Heart left ventricle (tissue), 16 donors: ENCODE measurements around the gene GALNT2. TPM values are rescaled to one million over a fixed set of nuclear protein-coding genes. Genes with fewer than 3 reads are reported as not detected.
A peak's percentile ranks its signal among the peaks of the same experiment; 100 is the strongest.

Experiments
- ATAC-seq, 4 donors: fragments of 200-7000 bp; cut with Tn5 transposase; one replicate each; pipeline ENCODE4 v1.9.1; 2020 to 2022; ENCODE audit warnings: moderate library complexity in 4 of 4, mild to moderate bottlenecking in 3 of 4, moderate number of reproducible peaks in 1 of 4
- DNase-seq, 5 donors: peaks; one replicate each; pipeline ENCODE4 v3.0.0-alpha.2; 2020
- H3K27ac ChIP-seq, 12 donors: fragments of 200-600 bp; sonication (generic) in 4 of 12; one replicate each; pipeline versions ENCODE4 v1.5.0 to v1.8.0; 2016 to 2022; ENCODE audit warnings: mild to moderate bottlenecking in 2 of 12
- H3K27me3 ChIP-seq, 9 donors: fragments of 200-600 bp; sonication (generic) in 2 of 9; one replicate each; pipeline versions ENCODE4 v1.5.1 to v1.8.0; 2016 to 2022; ENCODE audit warnings: mild to moderate bottlenecking in 3 of 9
- H3K36me3 ChIP-seq, 9 donors: fragments of 200-600 bp; sonication (generic) in 2 of 9; one replicate each; pipeline versions ENCODE4 v1.5.0 to v1.8.0; 2018 to 2022; ENCODE audit warnings: mild to moderate bottlenecking in 2 of 9
- H3K4me1 ChIP-seq, 12 donors: fragments of 200-600 bp; sonication (generic) in 4 of 12; one replicate each; pipeline versions ENCODE4 v1.5.0 to v1.8.0; 2016 to 2022; ENCODE audit warnings: mild to moderate bottlenecking in 3 of 12
- H3K4me3 ChIP-seq, 12 donors: fragments of 200-600 bp; sonication (generic) in 4 of 12; one replicate each; pipeline versions ENCODE4 v1.5.0 to v1.8.0; 2017 to 2022; ENCODE audit warnings: mild to moderate bottlenecking in 9 of 12, moderate library complexity in 4 of 12
- H3K9me3 ChIP-seq, 12 donors: fragments of 200-600 bp; sonication (generic) in 4 of 12; one replicate each; pipeline versions ENCODE4 v1.5.0 to v1.8.0; 2016 to 2022; ENCODE audit warnings: mild to moderate bottlenecking in 1 of 12
- POLR2A ChIP-seq, 2 donors: fragments of 450-650 bp; IDR thresholded peaks; one replicate each; pipeline ENCODE4 v1.6.1; 2017; ENCODE audit warnings: antibody characterized with exemption in 2 of 2, mild to moderate bottlenecking in 2 of 2, moderate library complexity in 2 of 2
- WGBS, 4 donors: extraction: QIAGEN DNeasy Blood & Tissue Kit in 2 of 4; methylation state at CpG; one replicate each; pipeline versions ENCODE4 v1.1.5 to v1.1.7; 2013 to 2018; 5-methylcytosine and 5-hydroxymethylcytosine counted together
- intact Hi-C, 10 donors: fragments of 100-400 bp; cut with DNase I; formaldehyde crosslinking; loops; one replicate each; pipeline versions ENCODE4 v1.11.1 to v1.14.2; 2022
- polyA plus RNA-seq, 2 donors: library from polyadenylated mRNA; stranded (reverse); fragments of 200-250 nt; gene quantifications; one replicate each; pipeline ENCODE4 v1.2.3, GENCODE V29; 2013
- total RNA-seq, 9 donors: library from RNA; depleted of rRNA in 2 of 9; stranded (reverse); fragments of >200 nt in 2 of 9; fragmentation: NEBNext Ultra II Directional in 3 of 9; extraction: Animal tissue kit (Norgen Biotek cat#: 25700) in 3 of 9; gene quantifications; one replicate each; pipeline versions ENCODE4 v1.1.0 to v1.2.4, GENCODE V29; 2016 to 2023
- TF ChIP-seq, protein P1 (sequence below), 12 donors: fragments of 200-600 bp; sonication (generic) in 4 of 12; IDR thresholded peaks; one replicate each; pipeline versions ENCODE4 v1.5.0 to v1.8.0; 2018 to 2022; ENCODE audit warnings: antibody characterized with exemption in 12 of 12, mild to moderate bottlenecking in 5 of 12
- donor health status: ischemic (EF 13 %, LVEDD 7.1; RV severe dilation, severe dysfunction).
- donor health status: healthy with polysubstance abuse.
- donor health status: DM: no; HTN: yes; CAD: no.
- donor health status: DM: no; HTN: no; CAD: no.
- donor health status: ischemic (EF 25% LVEDD 6.9; RV normal size, moderate dysfunction).
- donor health status: ischemic (EF 25% LVEDD 5.7; RV mildly dilated, moderate dysfunction).
- donor health status: healthy.
- donor health status: DM: yes; HTN: yes; CAD: no.
- donor health status: ischemic (EF 35%, LVEDD 5.7; RV mildly dilated, moderate dysfunction).
- donor health status: nonischemic (EF 11% LVEDD 7.7; RV severe dilation, severe dysfunction).
- donor health status: DM: yes; HTN: yes; CAD: no.
- donor health status: PGD.
- donor health status: ischemic (EF 29% LVEDD 5.4; RV normal size, mild dysfunction).
- donor health status: nonischemic (EF 23%, LVEDD 6.1; RV moderate dilation, normal function).

The GALNT2 gene
- total and polyA plus RNA-seq, 11 donors: 10.1 to 44.9 (median 31.6) TPM

DNA sequence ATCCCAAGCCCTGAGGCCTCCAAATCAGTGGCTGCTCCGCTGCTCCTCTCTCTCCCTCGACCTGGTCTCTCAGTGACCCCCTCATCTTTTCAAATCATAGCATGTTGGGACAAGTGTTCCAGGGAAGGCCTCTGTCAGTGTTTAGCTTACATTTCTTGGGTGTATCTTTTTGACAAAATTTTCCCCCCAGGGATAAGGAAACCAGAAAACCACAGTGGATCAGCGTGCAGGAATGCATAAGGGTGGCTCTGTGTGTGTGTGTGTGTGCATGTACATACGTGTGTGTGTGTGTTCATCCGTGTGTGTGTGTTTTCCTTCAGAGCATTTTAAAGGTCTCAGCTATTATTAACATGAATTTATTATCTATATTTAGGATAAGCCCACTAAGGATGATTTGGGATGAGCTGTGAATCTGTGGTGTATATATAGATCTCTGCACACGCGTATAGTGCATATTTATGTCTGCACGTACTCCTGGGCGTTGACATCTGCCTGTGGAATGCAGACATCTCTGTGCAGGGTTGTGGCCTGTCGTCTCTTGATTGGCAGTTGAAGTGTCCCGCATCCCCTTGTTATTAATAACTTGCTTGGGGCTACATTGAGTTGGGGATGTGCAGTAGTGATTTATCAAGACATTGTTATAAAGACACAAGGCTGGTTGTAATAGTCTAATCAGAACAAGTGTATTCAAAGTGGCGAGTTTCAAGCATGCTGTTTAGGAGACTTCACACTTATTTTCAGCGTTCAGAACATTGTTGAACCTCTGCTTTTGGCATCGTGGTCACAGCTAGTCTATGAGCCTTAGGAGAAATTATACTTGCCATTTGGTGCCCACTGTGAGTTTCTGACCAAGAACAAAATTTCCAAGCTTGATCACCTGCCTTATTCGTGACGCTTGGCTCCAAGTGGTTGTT is 55.6 kb downstream of the GALNT2 start:
- Histone ChIP-seq H3K27me3 (no peaks in the 10 kb centered on the region), H3K27ac (no peak overlapping the region), H3K4me1 (peaks cover 0 to 61% (median 26%) of the 10 kb centered on the region in 12 donors), H3K4me3 (no peak overlapping the region), H3K36me3 (no peaks in the 10 kb centered on the region), H3K9me3 (no peaks in the 10 kb centered on the region)
- TF ChIP-seq, protein P1, sequence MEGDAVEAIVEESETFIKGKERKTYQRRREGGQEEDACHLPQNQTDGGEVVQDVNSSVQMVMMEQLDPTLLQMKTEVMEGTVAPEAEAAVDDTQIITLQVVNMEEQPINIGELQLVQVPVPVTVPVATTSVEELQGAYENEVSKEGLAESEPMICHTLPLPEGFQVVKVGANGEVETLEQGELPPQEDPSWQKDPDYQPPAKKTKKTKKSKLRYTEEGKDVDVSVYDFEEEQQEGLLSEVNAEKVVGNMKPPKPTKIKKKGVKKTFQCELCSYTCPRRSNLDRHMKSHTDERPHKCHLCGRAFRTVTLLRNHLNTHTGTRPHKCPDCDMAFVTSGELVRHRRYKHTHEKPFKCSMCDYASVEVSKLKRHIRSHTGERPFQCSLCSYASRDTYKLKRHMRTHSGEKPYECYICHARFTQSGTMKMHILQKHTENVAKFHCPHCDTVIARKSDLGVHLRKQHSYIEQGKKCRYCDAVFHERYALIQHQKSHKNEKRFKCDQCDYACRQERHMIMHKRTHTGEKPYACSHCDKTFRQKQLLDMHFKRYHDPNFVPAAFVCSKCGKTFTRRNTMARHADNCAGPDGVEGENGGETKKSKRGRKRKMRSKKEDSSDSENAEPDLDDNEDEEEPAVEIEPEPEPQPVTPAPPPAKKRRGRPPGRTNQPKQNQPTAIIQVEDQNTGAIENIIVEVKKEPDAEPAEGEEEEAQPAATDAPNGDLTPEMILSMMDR (IDR thresholded peaks at IDR 0.05): no peak
- TF ChIP-seq POLR2A (IDR thresholded peaks at IDR 0.05): no peak
- no peak for DNase-seq
- intact Hi-C loops: loop anchor here in 1 of 10 donors (5.0 kb wide), 1 partner anchor 50 kb away; no protein-coding TSS in a partner anchor
- WGBS, 4 donors: 66 to 82% (median 74%) methylated on average over 16 of the region's 16 CpGs
- ATAC-seq: no peak

- H3K36me3 ChIP-seq: no peaks in the 10 kb centered on the region
- no peak for TF ChIP-seq POLR2A (IDR thresholded peaks at IDR 0.05)
- TF ChIP-seq, protein P1 (IDR thresholded peaks at IDR 0.05): no peak
- 81 to 89% (median 84%) methylated on average over 13 of the region's 13 CpGs for WGBS, 4 donors
- ATAC-seq: no peak
- H3K4me3 ChIP-seq: no peak overlapping the region
- H3K27me3 ChIP-seq: no peaks in the 10 kb centered on the region
- intact Hi-C loops: loop anchor here in 1 of 10 donors (5.0 kb wide), 1 partner anchor 51 kb away; no protein-coding TSS in a partner anchor
- H3K9me3 ChIP-seq: no peaks in the 10 kb centered on the region
- H3K4me1 ChIP-seq: peaks cover 0 to 61% (median 26%) of the 10 kb centered on the region in 12 donors
- DNase-seq: no peak
- H3K27ac ChIP-seq: no peak overlapping the region
These were observed 56.5 kb downstream of the GALNT2 start for GRCh38 chr1:230123280-230124185.

DNA sequence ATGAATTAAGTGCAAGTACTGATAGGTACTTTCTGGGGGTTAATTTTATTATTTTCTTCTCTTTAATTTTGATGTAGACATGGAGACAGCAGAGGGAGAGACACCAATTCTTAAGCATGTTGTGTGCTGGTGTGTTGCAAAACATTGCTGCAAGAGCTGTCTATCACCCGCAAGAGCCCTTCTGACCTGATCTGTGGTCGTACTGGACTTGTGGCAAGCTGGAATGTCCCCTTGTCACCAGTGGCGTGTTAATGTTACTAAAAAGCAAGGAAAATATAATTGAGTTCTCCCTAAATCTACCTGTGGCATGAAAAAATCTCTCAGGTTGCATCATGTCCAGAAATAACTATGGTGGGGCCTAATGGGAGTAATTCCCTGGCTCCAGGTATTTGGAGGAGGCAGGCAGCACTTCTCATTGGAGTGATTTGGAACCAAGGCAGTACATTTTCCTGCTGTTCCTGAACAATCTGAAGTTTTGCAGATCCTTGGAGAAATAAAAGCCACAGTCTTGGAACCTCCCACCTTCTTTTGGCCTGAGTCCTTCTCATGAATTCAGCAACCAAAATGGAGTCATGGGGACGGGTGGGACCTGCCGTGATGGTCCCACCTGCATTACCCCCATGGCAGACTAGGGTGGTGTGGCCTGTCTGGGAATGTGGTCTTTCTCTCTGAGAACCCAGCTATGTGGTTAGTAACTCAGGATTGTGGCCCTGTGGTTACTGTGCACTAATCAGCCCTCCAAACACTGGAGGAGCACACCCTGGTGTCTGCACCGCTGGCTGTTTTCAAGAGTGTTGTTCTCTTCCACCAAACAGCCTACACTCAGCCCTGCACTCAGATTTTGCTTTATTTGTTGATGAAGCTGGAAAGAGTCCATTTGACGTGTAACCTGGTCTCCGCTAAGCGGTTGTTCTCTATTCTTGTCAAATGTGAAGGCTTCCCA is 57.4 kb downstream of the GALNT2 start:
- Histone ChIP-seq H3K27ac (no peak overlapping the region), H3K4me1 (peaks cover 0 to 68% (median 26%) of the 10 kb centered on the region in 12 donors), H3K27me3 (no peaks in the 10 kb centered on the region), H3K36me3 (no peaks in the 10 kb centered on the region), H3K9me3 (no peaks in the 10 kb centered on the region), H3K4me3 (no peak overlapping the region)
- intact Hi-C loops: loop anchor here in 1 of 10 donors (5.0 kb wide), 1 partner anchor 52 kb away; no protein-coding TSS in a partner anchor
- DNase-seq (no peak), ATAC-seq (peak in 2 of 4 donors; percentile 13 to 27)
- TF ChIP-seq, protein P1 (IDR thresholded peaks at IDR 0.05): no peak
- TF ChIP-seq POLR2A (IDR thresholded peaks at IDR 0.05): no peak
- 84 to 89% (median 87%) methylated on average over 9 of the region's 9 CpGs for WGBS, 4 donors
